ENCODE data around the gene BAIAP2.
"Not testable (repeated sequence)": the region's sequence is repeated elsewhere in the genome, so short reads cannot be mapped to it uniquely, and the experiment has no call there.

Gene BAIAP2

GRCh38 chr17:81146208-81146607 lies 111.3 kb downstream of the BAIAP2 start:
- not testable (repeated sequence) for DNase-seq

GRCh38 chr17:81147701-81148100 lies 112.8 kb downstream of the BAIAP2 start:
- no peak for DNase-seq

DNA sequence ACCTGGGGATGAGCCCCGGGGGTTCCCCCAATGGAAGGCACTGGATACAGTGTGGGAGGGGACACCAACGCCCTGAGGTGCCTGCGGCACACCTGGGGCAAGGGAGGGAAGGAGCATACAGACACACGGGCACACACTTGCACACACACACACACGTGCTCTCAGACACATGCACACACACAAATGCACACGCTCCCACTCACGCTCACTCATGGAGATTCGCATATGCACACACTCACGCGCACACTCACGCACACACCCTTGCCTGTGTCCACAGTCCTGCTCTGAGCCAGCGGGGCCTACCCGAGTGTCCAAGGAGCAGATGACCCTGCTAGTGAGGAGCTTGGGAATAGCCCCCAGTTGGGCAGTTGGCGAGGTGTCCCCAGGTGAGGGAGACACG lies 113.6 kb downstream of the BAIAP2 start:
- no peak for DNase-seq

GRCh38 chr17:81148986-81149533 lies 114.1 kb downstream of the BAIAP2 start:
- no peak for DNase-seq

DNA sequence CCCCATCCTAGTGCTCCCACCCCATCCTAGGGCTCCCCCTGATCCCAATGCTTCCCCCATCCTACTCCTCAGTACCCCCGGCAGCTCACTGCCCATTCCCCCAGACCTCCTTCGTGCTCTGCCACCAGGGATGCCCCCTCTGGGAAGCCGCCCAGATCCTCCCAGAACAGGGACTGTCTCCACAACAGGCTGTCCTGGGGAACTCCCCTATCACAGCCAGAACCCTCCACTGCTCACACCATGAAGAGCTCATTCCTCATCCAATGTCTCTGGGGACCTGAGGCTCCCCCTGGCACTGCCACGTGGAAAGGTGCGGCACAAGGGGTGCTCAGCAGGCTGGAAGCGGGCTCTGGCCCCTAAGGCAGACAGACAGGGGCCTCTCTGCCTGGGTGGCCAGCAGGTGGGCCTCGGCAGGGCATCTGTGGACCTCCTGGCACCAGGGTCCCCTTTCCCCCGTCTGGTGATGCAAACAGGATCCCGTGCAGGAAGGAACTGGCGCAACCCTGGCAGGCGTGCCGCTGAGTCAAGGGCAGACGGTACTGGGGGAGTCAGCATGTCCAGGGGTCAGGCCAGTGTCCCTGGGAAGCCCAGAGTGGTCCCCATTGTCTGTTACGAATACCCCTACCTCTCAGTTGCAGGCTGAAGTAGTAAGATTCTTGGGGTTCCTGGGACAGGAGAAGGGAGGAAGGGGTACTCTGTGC lies 115.6 kb downstream of the BAIAP2 start:
- no peak for DNase-seq

DNA sequence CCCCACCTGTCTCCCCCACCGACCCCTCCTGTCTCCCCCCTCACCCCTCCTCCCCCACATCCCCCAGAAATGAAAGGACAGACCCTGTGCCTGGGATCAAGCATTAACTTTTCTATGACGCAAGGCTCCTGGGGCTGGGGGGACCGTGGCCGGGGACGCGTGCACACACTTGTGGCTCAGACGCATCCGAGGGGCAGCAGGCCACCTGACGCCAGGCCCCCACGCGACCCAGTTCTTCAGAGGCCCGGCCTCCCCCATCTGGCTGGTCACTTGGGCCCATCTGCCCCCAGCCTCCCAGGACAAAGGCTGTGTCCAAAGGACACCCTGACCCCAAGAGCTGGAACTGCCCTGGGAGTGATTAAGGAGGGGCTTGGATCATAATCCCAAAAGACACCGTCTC lies 116.3 kb downstream of the BAIAP2 start:
- no peak for DNase-seq

DNA sequence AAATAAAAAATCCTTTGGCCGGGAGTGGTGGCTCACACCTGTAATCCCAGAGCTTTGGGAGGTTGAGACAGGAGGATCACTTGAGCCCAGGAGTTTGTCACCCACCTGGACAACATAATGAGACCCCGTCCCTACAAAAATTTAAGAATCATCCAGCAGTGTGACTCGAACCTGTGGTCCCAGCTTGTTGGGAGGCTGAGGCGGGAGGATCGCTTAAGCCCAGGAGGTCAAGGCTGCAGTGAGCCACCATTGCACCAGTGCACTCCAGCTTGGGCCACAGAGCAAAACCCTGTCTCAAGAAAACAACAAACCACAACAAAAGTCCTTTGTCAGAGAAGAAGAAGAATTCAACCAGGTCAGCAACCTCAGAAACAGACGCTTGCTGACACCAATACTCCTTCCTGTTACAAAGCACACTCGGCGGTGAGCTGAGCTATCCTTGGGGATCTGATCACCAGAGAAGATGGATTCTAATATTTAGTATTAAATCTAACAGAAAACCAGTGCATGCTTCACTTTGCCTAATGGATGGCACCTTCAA lies 117.4 kb downstream of the BAIAP2 start:
- DNase-seq = no peak

DNA sequence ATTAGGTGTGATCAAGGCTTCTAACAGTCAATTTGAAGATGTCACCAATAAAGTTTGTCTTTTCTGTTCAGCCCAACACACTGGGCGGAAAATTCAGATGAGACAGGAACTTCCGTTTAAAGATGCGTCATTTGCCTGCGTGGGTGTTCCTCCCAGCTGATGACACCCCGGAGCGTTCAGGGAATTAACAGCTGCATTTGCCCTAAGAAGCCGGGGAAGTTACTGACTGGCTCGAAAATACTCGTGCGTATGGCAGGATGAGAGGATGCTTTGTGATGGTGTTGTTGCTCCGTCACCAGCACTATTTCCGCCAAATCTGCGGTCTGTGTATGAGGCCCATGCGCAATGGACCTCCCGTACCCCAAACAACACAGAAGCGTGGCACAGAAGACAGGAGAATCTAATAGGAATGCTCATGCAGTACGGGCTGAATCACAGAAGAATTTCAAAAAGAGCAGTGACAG lies 118.4 kb downstream of the BAIAP2 start:
- peak; percentile 46 for DNase-seq

DNA sequence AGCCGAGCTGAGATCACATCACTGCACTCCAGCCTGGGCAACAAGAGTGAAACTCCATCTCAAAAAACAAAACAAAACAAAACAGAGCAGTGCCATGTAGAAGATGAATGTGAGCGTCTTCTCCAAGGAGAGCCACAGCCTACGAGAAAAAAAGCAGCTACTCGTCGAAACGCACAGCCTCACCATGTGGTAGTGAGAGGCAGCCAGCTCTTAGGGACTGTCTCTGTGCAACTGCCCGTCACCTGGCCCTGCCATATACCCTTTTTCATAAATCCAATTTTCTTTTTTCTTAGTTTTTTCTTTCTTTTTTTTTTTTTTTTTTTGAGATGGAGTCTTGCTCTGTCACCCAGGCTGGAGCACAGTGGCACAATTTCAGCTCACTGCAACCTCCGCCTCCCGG lies 119.1 kb downstream of the BAIAP2 start:
- not testable (repeated sequence) for DNase-seq

- no peak for DNase-seq
These were observed 120.0 kb downstream of the BAIAP2 start for GRCh38 chr17:81154961-81155360.

DNA sequence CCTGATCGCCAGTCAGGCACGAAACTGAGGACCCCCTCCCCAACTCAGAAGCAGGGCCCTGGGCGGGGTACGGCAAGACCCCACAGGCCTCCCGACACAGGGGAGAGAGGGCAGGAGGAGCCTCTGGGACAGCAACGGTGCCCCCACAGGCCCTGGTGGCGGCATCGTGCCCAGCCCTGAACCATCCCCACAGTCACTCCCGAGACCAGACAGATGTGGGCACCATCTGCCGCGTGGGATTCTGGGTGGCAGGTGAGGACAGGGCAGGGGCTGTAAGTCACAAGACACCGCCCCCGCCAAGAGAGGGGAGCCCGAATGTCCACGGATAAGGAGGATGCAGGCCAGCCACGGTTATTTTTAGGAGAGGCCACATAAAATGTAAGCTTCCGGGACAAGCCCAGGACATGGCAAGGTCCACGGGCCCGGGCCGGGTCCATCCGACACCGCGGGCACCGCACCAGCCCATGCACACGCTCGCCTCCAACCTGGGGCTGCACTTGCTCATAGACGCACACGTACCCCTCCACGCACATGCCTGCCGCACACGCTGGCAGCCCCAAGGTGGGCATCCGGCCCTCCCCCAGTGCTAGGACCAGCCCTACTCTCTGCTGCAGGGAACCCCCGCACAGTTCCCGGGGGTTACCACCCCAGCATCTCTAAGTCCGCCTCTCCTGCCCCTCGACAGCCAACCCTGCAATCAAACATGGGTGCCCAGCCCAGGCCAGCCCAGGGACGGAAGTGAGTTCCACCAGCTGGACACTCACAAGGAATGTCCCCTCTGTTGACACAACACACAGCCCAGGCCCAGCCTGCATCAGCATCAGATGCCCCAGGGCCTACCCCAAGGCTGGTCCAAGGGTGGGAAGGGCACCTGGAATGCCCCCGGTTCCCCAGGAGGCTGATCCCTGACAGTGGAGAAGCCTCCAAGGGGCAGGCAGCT lies 122.2 kb downstream of the BAIAP2 start:
- DNase-seq = no peak

DNA sequence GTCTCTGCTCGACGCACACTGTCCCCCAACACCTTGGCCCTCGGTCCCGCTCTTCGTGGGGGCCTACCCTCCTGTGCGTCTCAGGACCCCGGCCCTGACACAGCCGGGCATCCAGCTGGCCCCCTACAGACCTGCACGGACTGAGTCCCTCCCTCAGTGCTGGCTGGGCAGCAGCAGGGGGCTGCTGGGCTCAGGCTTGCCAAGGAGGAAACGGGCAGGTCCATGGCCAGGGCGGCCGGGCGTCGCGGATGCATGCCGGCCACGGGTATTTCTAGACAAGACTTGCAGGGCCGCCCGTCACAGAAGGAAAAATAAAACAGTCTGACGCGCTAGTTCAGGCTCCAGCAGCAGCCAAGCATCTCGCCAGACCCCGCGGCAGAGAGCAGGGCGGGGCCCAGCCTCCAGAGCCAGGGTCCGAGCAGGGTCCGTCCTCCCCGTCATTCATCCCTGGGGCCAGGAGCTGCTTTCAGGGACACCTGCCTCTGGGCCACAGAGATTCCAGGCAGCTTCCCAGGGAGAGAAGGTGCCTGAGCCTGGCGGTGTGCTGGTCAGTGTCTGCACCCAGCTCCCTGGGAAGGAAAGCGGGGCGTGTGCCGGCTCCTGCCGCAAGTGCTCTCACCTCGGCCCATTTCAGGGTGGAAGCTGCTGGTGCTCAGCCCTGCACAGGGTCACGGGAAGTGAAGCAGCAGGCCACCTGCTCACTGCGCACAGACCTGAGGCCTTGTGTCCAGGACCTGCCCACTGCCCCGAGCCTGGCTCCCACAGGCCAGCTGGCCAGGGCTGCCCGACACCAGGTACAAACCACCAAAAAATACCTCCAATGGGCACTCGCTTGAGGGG lies 123.1 kb downstream of the BAIAP2 start:
- DNase-seq = no peak

- no peak for DNase-seq
These were observed 124.0 kb downstream of the BAIAP2 start for GRCh38 chr17:81158688-81159590.

DNA sequence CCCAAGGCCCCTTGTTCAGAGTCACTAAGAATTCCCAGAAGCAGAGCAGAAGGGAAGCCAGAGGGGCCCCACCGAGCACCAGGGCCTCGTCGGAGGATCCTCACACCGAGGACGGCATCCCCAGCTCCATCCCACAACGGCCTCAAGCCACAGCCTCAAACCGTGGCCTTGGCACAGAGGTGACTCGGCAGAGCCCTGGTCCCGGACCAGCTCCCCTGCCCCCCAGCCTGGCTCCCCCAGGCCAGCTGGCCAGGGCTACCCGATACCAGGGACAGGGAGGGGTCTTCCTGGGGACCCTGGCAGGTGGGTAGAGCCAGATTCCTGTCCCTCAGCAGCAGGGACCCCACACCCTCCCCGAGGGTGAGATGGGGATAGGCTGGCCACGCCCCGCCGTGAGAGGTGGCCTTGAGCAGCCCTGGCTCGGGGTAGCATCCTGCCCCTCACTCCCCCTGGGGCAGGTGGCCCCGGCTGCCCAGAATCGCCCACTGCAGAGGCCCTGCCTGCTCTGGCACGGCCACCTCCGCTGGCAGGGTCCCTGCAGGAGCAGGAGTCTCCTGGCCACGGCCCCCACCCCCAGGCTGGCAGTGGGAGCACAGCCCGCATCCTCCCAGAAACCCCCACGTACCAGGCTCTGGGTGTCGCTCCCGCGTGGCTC lies 124.8 kb downstream of the BAIAP2 start:
- DNase-seq = no peak

GRCh38 chr17:81160306-81160705 lies 125.4 kb downstream of the BAIAP2 start:
- peak; percentile 5 for DNase-seq

DNA sequence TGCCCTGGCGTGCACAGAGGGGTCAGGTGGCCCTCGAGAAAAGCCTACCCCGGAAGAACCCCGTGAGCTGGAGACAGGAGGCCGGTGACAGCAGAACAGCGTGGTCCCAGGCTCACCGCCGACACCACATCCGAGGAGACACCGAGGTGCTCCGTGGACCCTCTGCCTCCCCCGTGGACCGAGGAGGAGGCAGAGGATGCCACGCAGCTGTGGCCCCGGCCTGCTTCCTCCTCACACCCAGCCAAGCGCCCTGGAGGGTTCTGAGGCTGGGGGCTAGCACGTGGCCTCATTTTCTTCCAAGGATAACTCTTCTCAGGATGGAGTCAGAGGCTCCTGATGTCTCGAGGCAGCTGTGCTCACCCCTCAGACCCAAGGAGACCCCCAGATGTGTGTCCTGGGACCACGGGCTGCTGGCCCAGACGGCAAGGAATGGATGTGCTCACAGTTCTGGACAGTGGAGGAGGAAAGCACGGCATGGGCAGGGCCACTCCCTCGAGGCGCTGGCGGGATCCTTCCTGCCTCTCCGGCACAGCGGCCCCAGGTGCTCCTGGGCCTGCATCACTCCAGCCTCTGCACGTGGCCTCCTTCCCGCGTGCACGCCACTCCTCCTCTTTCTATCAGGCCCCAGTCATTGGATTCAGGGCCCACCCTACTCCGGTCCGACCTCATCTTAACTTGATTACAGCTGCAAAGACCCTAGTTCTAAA lies 125.9 kb downstream of the BAIAP2 start:
- DNase-seq = no peak

GRCh38 chr17:81161536-81161935 lies 126.6 kb downstream of the BAIAP2 start:
- DNase-seq = no peak

- no peak for DNase-seq
These were observed 127.0 kb downstream of the BAIAP2 start for GRCh38 chr17:81161972-81162371.

- no peak for DNase-seq
These were observed 127.5 kb downstream of the BAIAP2 start for GRCh38 chr17:81162491-81162890.

DNA sequence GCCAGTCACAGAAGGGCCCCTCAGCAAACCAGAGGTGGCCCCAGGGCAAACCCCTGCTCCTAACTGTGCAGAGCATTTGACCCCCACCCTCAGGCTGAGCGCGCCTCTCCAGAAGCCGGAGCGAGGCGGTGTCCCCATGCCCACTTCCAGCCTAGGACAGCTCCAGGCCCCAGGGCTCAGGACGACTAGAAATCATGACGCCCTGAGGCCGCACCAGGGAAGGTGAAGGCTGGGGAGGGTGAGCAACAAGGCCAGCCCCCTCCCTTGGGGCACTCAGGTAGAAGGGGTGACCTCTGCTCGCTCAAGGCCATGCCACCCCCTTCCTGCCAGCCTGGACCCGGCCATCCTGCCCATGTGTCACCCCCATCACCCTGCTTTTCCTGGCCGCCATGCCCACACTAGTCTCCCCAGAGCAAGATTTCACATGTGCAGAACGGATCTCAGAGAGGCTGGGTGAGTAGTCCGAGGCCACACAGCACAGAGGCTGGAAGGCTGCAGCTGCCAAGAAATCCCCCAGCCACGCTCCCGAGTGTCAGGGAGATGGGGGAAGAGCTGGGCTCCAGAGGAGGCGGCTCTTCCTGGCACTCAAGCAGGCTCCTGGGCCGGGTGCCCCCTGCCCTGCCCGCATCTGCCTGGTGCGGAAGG lies 128.2 kb downstream of the BAIAP2 start:
- no peak for DNase-seq
